GM06990 (cell line): ENCODE data around the gene STX1B.

Source experiments
- DNase-seq: peaks from one replicate; pipeline ENCODE4 v3.0.0-alpha.2; 2011; ENCODE audit not compliant: insufficient read length; ENCODE audit errors: extremely low read depth
- H3K27me3 ChIP-seq: replicated peaks from 2 replicates; pipeline ENCODE4 v1.6.0; 2011; ENCODE audit warnings: low read length; ENCODE audit not compliant: control insufficient read depth, insufficient read depth
- H3K36me3 ChIP-seq: 2 replicates; pipeline ENCODE4 v1.5.1; 2011; ENCODE audit warnings: low read length; ENCODE audit not compliant: control insufficient read depth, insufficient read depth
- H3K4me3 ChIP-seq: replicated peaks from 2 replicates; pipeline ENCODE4 v1.5.1; 2011; ENCODE audit warnings: low read depth, mild to moderate bottlenecking, control low read depth, low read length
- TF ChIP-seq, protein P1 (sequence below): IDR thresholded peaks from 2 replicates; pipeline ENCODE4 v1.5.1; 2011; ENCODE audit warnings: low read length, control low read depth, mild to moderate bottlenecking, inconsistent platforms; ENCODE audit not compliant: insufficient read depth, poor library complexity, severe bottlenecking

STX1B gene

DNA sequence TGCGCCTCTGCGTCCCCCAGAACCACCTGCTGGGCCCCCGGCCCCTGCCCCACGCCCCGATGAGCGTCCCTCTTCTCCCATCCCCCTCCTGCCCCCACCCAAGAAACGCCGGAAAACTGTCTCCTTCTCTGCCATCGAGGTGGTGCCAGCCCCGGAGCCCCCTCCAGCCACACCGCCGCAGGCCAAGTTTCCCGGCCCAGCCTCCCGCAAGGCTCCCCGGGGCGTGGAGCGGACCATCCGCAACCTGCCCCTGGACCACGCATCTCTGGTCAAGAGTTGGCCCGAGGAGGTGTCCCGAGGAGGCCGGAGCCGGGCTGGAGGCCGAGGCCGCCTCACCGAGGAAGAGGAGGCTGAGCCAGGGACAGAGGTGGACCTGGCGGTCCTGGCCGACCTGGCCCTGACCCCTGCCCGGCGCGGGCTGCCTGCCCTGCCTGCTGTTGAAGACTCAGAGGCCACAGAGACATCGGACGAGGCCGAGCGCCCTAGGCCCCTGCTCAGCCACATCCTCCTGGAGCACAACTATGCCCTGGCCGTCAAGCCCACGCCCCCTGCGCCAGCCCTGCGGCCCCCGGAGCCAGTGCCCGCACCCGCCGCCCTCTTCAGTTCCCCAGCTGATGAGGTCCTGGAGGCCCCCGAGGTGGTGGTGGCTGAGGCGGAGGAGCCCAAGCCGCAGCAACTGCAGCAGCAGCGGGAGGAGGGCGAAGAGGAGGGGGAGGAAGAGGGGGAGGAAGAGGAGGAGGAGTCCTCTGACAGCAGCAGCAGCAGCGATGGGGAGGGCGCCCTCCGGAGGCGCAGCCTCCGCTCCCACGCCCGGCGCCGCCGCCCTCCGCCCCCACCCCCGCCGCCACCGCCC lies 31.0 kb downstream of the STX1B start:
- DNase-seq: no peak
- TF ChIP-seq, protein P1, sequence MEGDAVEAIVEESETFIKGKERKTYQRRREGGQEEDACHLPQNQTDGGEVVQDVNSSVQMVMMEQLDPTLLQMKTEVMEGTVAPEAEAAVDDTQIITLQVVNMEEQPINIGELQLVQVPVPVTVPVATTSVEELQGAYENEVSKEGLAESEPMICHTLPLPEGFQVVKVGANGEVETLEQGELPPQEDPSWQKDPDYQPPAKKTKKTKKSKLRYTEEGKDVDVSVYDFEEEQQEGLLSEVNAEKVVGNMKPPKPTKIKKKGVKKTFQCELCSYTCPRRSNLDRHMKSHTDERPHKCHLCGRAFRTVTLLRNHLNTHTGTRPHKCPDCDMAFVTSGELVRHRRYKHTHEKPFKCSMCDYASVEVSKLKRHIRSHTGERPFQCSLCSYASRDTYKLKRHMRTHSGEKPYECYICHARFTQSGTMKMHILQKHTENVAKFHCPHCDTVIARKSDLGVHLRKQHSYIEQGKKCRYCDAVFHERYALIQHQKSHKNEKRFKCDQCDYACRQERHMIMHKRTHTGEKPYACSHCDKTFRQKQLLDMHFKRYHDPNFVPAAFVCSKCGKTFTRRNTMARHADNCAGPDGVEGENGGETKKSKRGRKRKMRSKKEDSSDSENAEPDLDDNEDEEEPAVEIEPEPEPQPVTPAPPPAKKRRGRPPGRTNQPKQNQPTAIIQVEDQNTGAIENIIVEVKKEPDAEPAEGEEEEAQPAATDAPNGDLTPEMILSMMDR: no peak
- Histone ChIP-seq H3K4me3 (no peak overlapping the region), H3K27me3 (no peaks in the 10 kb centered on the region), H3K36me3 (peaks cover 41% of the 10 kb centered on the region)

DNA sequence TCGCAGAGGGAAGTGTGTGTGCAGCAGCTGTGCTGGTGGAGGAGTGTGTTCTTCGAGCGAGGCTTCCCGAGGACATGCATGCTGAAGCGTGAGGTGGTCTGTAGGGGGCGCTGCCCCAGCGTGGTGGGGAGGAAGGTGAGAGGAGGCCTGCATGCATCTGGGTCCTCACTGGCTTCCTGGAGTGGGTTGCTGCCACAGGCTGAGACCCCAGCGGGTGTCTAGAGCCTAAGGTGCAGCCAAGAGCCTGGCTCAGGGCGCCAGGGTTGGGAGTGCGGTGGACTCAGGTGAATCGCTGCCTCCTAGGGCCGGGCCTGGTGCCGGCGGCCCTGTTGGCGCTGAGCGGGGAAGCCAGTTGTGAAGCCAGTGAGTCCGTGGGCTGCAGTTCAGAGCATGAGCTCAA lies 32.9 kb downstream of the STX1B start:
- Histone ChIP-seq H3K36me3 (peaks cover 45% of the 10 kb centered on the region), H3K4me3 (no peak overlapping the region), H3K27me3 (no peaks in the 10 kb centered on the region)
- TF ChIP-seq, protein P1: peak; percentile 38
- no peak for DNase-seq

DNA sequence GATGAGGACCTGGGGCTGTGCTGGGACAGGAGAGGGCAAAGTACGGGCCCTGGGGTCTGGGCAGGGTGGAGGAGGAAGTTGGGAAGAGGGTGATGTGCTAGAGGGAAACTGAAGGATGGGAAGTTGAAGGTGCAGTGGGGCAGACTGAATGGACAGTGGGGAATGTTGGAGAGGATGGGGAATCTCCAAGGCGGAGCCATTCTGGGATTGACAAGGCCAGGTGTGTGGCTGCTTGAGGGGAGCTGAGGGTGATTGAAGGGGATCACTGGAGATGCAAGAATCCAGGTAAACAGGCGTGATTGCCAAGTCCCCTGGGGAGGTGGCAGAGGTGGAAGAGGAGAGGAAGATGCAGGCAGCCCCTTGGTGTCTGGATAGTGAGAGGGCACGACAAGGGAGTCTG lies 34.0 kb downstream of the STX1B start:
- H3K27me3 ChIP-seq: no peaks in the 10 kb centered on the region
- no peak for DNase-seq
- H3K36me3 ChIP-seq: peaks cover 43% of the 10 kb centered on the region
- TF ChIP-seq, protein P1: no peak
- H3K4me3 ChIP-seq: no peak overlapping the region

DNA sequence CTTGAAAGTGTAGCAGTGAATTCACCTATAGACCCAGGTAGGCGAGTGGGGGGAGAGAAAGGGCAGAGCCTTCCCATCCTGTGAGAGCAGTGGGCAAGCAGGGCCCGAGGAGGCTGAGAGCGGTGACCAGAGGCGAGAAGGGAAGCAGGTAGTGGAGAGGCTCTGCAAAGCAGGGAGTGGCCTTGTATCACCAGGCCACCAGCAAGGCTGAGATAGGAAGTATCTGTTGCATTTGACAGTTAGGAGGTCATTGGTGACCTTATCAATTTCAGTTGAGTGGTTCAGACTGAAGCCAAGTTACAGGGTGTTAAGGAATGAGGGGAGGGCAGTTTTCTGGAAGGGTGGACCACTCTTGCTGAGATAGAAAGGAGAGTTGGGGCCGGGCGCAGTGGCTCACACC lies 36.1 kb downstream of the STX1B start:
- DNase-seq: no peak
- Histone ChIP-seq H3K36me3 (peaks cover 47% of the 10 kb centered on the region), H3K27me3 (no peaks in the 10 kb centered on the region), H3K4me3 (no peak overlapping the region)
- TF ChIP-seq, protein P1: no peak

DNA sequence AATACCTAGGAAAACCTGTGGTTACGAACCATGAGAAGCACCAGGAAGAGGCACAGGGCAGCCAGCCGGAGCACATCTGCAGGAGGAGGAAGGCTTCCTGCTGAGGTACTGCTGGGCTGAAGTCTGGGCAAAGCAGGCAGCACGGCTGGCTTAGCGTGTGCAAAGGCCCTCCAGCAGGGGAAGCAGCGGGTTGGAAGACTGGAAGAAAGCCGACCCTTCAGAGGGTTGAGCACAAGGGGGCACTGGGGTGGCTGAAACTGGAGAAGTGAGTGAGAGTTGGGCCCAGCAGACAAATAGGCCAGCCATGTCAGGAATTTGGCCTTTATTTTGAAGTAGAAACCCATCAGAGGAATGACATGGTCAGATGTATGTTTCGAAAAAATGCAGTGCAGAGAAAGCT lies 37.6 kb downstream of the STX1B start:
- no peak for DNase-seq
- TF ChIP-seq, protein P1: no peak
- H3K27me3 ChIP-seq: no peaks in the 10 kb centered on the region
- peaks cover 44% of the 10 kb centered on the region for H3K36me3 ChIP-seq
- no peak overlapping the region for H3K4me3 ChIP-seq
